SK-N-SH treated with all-trans-retinoic acid at 6 μM for 48 hours (cell line): ENCODE data around the gene SLC7A1.

Experiments used
- ARNTL ChIP-seq: fragments of 450-650 bp; formaldehyde crosslinking; IDR thresholded peaks from 2 replicates; pipeline ENCODE4 v1.5.0; 2020; ENCODE audit warnings: low read depth, mild to moderate bottlenecking, moderate library complexity, borderline replicate concordance
- SNAI2 ChIP-seq: fragments of 250-450 bp; sonication (Bioruptor Pico); IDR thresholded peaks from 2 replicates; pipeline ENCODE4 v1.5.0; 2020; ENCODE audit warnings: mild to moderate bottlenecking, moderate library complexity
- TF ChIP-seq, protein P1 (sequence below): fragments of 250-450 bp; sonication (Bioruptor Pico); IDR thresholded peaks from 2 replicates; pipeline ENCODE4 v1.8.0; 2021; ENCODE audit warnings: low read depth, mild to moderate bottlenecking, moderate library complexity, borderline replicate concordance
- TF ChIP-seq, protein P2 (sequence below): fragments of 250-450 bp; sonication (Bioruptor Pico); IDR thresholded peaks from 2 replicates; pipeline ENCODE4 v1.5.1; 2020; ENCODE audit warnings: low read depth, mild to moderate bottlenecking, moderate library complexity
- TF ChIP-seq, protein P3 (sequence below): fragments of 250-450 bp; sonication (Bioruptor Pico); IDR thresholded peaks from 2 replicates; pipeline ENCODE4 v1.8.0; 2020; ENCODE audit warnings: mild to moderate bottlenecking, moderate library complexity, borderline replicate concordance

DNA sequence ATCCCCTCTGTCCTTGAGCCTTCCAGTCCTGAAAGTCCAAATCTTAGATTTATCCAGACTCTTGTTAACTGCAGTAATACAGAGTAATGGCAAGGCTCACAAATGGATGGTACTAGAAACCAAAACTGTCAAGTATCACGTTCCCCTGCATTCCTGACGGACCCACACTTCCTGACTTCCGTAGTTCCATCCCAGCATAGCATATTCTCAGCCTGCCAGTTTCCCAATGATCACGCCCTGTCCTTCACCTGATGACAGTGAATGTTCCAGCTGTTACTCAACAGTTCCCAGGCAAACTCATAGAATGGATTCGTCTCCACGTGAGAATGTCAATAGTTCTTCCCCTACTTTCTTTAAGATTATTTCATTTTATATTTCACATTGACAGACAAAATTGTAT is 33.6 kb downstream of the SLC7A1 start:
- no peak for TF ChIP-seq SNAI2 (CRISPR knock-in tag)
- TF ChIP-seq, protein P1, sequence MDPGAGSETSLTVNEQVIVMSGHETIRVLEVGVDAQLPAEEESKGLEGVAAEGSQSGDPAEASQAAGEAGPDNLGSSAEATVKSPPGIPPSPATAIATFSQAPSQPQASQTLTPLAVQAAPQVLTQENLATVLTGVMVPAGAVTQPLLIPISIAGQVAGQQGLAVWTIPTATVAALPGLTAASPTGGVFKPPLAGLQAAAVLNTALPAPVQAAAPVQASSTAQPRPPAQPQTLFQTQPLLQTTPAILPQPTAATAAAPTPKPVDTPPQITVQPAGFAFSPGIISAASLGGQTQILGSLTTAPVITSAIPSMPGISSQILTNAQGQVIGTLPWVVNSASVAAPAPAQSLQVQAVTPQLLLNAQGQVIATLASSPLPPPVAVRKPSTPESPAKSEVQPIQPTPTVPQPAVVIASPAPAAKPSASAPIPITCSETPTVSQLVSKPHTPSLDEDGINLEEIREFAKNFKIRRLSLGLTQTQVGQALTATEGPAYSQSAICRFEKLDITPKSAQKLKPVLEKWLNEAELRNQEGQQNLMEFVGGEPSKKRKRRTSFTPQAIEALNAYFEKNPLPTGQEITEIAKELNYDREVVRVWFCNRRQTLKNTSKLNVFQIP (CRISPR knock-in tag): no peak
- TF ChIP-seq, protein P2, sequence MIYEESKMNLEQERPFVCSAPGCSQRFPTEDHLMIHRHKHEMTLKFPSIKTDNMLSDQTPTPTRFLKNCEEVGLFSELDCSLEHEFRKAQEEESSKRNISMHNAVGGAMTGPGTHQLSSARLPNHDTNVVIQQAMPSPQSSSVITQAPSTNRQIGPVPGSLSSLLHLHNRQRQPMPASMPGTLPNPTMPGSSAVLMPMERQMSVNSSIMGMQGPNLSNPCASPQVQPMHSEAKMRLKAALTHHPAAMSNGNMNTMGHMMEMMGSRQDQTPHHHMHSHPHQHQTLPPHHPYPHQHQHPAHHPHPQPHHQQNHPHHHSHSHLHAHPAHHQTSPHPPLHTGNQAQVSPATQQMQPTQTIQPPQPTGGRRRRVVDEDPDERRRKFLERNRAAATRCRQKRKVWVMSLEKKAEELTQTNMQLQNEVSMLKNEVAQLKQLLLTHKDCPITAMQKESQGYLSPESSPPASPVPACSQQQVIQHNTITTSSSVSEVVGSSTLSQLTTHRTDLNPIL (CRISPR knock-in tag): no peak
- TF ChIP-seq, protein P3, sequence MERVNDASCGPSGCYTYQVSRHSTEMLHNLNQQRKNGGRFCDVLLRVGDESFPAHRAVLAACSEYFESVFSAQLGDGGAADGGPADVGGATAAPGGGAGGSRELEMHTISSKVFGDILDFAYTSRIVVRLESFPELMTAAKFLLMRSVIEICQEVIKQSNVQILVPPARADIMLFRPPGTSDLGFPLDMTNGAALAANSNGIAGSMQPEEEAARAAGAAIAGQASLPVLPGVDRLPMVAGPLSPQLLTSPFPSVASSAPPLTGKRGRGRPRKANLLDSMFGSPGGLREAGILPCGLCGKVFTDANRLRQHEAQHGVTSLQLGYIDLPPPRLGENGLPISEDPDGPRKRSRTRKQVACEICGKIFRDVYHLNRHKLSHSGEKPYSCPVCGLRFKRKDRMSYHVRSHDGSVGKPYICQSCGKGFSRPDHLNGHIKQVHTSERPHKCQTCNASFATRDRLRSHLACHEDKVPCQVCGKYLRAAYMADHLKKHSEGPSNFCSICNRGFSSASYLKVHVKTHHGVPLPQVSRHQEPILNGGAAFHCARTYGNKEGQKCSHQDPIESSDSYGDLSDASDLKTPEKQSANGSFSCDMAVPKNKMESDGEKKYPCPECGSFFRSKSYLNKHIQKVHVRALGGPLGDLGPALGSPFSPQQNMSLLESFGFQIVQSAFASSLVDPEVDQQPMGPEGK (CRISPR knock-in tag): no peak
- no peak for TF ChIP-seq ARNTL (CRISPR knock-in tag)
